ENCODE results near the gene OSBPL5. TPM values are rescaled to one million over a fixed set of nuclear protein-coding genes. Genes with fewer than 3 reads are reported as not detected.
A peak's percentile ranks its signal among the peaks of the same experiment; 100 is the strongest.

The OSBPL5 gene
- total and polyA plus RNA-seq, 4 donors: 15.2 to 51.5 (median 28.3) TPM

- WGBS, 2 donors: 0 to 1% methylated on average over 19 to 46 of the region's 46 CpGs
- DNase-seq (peak; percentile 37 to 53 (median 47)), ATAC-seq (ENCODE audit: insufficient read depth, low FRiP score) (no peak)
- Histone ChIP-seq H3K9ac (ENCODE audit: insufficient read depth in 1 of 2, low read length in 2 of 2) (peak overlapping the region in 1 of 2 donors; percentile 39), H3K4me1 (ENCODE audit: control insufficient read depth in 5 of 5, insufficient read depth in 5 of 5, low read length in 5 of 5) (peaks cover 0 to 41% (median 20%) of the 10 kb centered on the region in 5 donors), H3K27me3 (ENCODE audit: control insufficient read depth in 3 of 3, insufficient read depth in 3 of 3, low read length in 2 of 3) (no peaks in the 10 kb centered on the region), H3K36me3 (ENCODE audit: control insufficient read depth in 4 of 4, insufficient read depth in 4 of 4, low read length in 4 of 4) (no peaks in the 10 kb centered on the region), H3K27ac (ENCODE audit: low read depth in 1 of 2, low read length in 1 of 2) (peak overlapping the region; percentile 11 to 54), H3K4me3 (peak overlapping the region; percentile 78), H3K9me3 (ENCODE audit: control insufficient read depth in 4 of 4, insufficient read depth in 3 of 4, low read length in 3 of 4) (no peaks in the 10 kb centered on the region)
- TF ChIP-seq CTCF (IDR thresholded peaks at IDR 0.05; ENCODE audit: control extremely low read depth, extremely low read depth): no peak
Observed at GRCh38 chr11:3164552-3165151, 458 bp downstream of the OSBPL5 start.

GRCh38 chr11:3164138-3164551, 965 bp downstream of the OSBPL5 start:
- peaks cover 0 to 41% (median 21%) of the 10 kb centered on the region in 5 donors for H3K4me1 ChIP-seq (ENCODE audit: control insufficient read depth in 5 of 5, insufficient read depth in 5 of 5, low read length in 5 of 5)

GRCh38 chr11:3163241-3163981, 1.7 kb downstream of the OSBPL5 start:
- no peak for TF ChIP-seq CTCF (IDR thresholded peaks at IDR 0.05; ENCODE audit: control extremely low read depth, extremely low read depth)
- peaks cover 0 to 39% (median 20%) of the 10 kb centered on the region in 5 donors for H3K4me1 ChIP-seq (ENCODE audit: control insufficient read depth in 5 of 5, insufficient read depth in 5 of 5, low read length in 5 of 5)
- 46 to 54% methylated on average over 15 of the region's 15 CpGs for WGBS, 2 donors
- no peak for ATAC-seq (ENCODE audit: insufficient read depth, low FRiP score)
- H3K27ac ChIP-seq (ENCODE audit: low read depth in 1 of 2, low read length in 1 of 2): peak overlapping the region in 1 of 2 donors; percentile 43
- H3K36me3 ChIP-seq (ENCODE audit: control insufficient read depth in 4 of 4, insufficient read depth in 4 of 4, low read length in 4 of 4): no peaks in the 10 kb centered on the region
- no peaks in the 10 kb centered on the region for H3K9me3 ChIP-seq (ENCODE audit: control insufficient read depth in 4 of 4, insufficient read depth in 3 of 4, low read length in 3 of 4)
- no peak for DNase-seq
- peak overlapping the region; percentile 78 for H3K4me3 ChIP-seq
- H3K9ac ChIP-seq (ENCODE audit: insufficient read depth in 1 of 2, low read length in 2 of 2): peak overlapping the region in 1 of 2 donors; percentile 10
- H3K27me3 ChIP-seq (ENCODE audit: control insufficient read depth in 3 of 3, insufficient read depth in 3 of 3, low read length in 2 of 3): no peaks in the 10 kb centered on the region

More at GRCh38 chr11:3164138-3164551, 965 bp downstream of the OSBPL5 start:
- DNase-seq: peak; percentile 14 to 41 (median 40)
- Histone ChIP-seq H3K27ac (ENCODE audit: low read depth in 1 of 2, low read length in 1 of 2) (peak overlapping the region in 1 of 2 donors; percentile 54), H3K4me3 (peak overlapping the region; percentile 78), H3K9me3 (ENCODE audit: control insufficient read depth in 4 of 4, insufficient read depth in 3 of 4, low read length in 3 of 4) (no peaks in the 10 kb centered on the region), H3K9ac (ENCODE audit: insufficient read depth in 1 of 2, low read length in 2 of 2) (peak overlapping the region in 1 of 2 donors; percentile 39), H3K27me3 (ENCODE audit: control insufficient read depth in 3 of 3, insufficient read depth in 3 of 3, low read length in 2 of 3) (no peaks in the 10 kb centered on the region), H3K36me3 (ENCODE audit: control insufficient read depth in 4 of 4, insufficient read depth in 4 of 4, low read length in 4 of 4) (no peaks in the 10 kb centered on the region)
- WGBS, 2 donors: 0 to 5% methylated on average over 11 to 13 of the region's 13 CpGs
- no peak for TF ChIP-seq CTCF (IDR thresholded peaks at IDR 0.05; ENCODE audit: control extremely low read depth, extremely low read depth)
- no peak for ATAC-seq (ENCODE audit: insufficient read depth, low FRiP score)

All from lung (tissue), 12 donors.